IPS DF 6.9 (cell line): ENCODE results near the gene ZNF135.

ENCODE experiments used
- DNase-seq: peaks from one replicate; pipeline ENCODE4 v3.0.0-alpha.2; 2013; ENCODE audit warnings: low read depth, low spot score
- H3K27ac ChIP-seq: one replicate; pipeline ENCODE4 v1.5.1; 2013; ENCODE audit warnings: low read length, control low read depth
- H3K27me3 ChIP-seq: 2 replicates; pipeline ENCODE4 v1.6.1; 2013; ENCODE audit warnings: mild to moderate bottlenecking, low read length; ENCODE audit not compliant: control insufficient read depth, insufficient read depth
- H3K36me3 ChIP-seq: 2 replicates; pipeline ENCODE4 v1.6.1; 2013; ENCODE audit warnings: low read length; ENCODE audit not compliant: control insufficient read depth, insufficient read depth
- H3K4me1 ChIP-seq: 2 replicates; pipeline ENCODE4 v1.6.1; 2013; ENCODE audit warnings: low read length; ENCODE audit not compliant: control insufficient read depth, insufficient read depth
- H3K4me3 ChIP-seq: 2 replicates; pipeline ENCODE4 v1.5.1; 2013; ENCODE audit warnings: mild to moderate bottlenecking, low read length
- H3K9me3 ChIP-seq: 2 replicates; pipeline ENCODE4 v1.6.1; 2013; ENCODE audit warnings: low read length, inconsistent platforms; ENCODE audit not compliant: control insufficient read depth, insufficient read depth
- WGBS: extraction: QIAGEN DNeasy Blood & Tissue Kit; methylation state at CpG from one replicate; pipeline ENCODE4 v1.1.7; 2013; ENCODE audit warnings: mixed read lengths, missing lambda C conversion rate; ENCODE audit not compliant: insufficient read length, insufficient coverage; 5-methylcytosine and 5-hydroxymethylcytosine counted together

ZNF135 gene

DNA sequence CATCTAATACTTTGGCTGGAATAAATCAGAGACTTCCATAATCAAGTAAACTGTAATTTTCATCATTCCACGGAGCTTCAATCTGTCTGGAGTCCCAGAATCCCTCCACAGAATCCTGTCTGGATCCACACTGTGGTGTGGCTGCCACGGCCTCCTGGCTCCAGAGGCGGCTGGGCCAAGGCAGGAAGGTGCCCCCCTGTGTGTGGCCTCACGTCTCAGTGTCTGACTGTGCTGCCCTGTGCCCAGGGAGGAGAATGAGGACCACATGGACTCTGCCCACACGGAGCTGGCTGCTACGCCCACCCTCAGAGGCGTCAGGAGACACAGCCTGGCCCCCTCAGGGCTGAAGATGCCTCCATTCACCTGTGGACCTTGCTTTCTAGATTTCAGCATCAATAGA is 12.2 kb upstream of the ZNF135 start:
- Histone ChIP-seq H3K27ac (no peak overlapping the region), H3K9me3 (peaks cover 5% of the 10 kb centered on the region), H3K36me3 (no peaks in the 10 kb centered on the region), H3K4me1 (no peaks in the 10 kb centered on the region), H3K27me3 (no peaks in the 10 kb centered on the region), H3K4me3 (no peak overlapping the region)
- DNase-seq = no peak
- WGBS = no CpG with 5 or more reads among the region's 7 CpGs

DNA sequence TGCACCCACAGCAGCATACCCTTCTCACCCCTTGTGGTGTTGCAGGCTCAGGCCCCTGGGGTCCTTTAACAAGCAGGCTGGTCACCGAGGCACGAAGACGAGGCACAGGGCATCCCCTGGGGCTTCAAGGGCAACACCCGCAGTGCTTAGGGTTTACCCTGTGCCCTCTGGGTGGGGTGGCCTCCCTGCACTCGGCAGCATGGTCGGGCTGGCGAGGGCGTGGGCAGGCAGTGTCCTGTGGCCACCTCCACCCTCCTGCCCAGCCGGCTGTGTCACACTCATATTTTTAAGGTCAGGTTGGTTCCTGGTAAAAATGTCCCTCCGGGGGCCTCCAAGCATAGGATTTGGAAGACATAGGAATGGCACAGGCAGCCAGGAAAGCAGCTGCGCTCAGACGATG is 11.4 kb upstream of the ZNF135 start:
- no CpG with 5 or more reads among the region's 12 CpGs for WGBS
- Histone ChIP-seq H3K27me3 (no peaks in the 10 kb centered on the region), H3K4me3 (no peak overlapping the region), H3K9me3 (peaks cover 5% of the 10 kb centered on the region), H3K36me3 (no peaks in the 10 kb centered on the region), H3K27ac (no peak overlapping the region), H3K4me1 (no peaks in the 10 kb centered on the region)
- no peak for DNase-seq

DNA sequence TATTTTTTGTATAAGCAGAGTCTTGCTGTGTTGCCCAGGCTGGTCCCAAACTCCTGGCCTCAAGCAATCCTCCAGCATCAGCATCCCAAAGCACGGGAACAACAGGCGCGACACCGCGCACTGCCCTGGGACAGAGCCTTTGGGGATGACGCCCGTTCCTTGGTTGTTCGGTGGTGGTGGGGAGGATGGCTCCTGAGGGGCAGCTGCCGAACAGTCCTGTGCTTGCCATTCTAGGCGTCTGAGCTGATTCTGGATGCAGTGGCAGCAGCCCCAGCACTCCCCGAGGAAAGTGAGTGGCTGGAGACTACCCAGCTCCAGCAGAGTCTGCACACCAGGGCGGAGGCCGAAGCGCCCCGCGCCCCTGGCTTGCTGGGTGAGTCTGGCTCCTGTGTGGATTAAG is 6.8 kb upstream of the ZNF135 start:
- H3K36me3 ChIP-seq = no peaks in the 10 kb centered on the region
- H3K9me3 ChIP-seq = peaks cover 5% of the 10 kb centered on the region
- no CpG with 5 or more reads among the region's 16 CpGs for WGBS
- no peak overlapping the region for H3K27ac ChIP-seq
- no peaks in the 10 kb centered on the region for H3K4me1 ChIP-seq
- no peak for DNase-seq
- H3K27me3 ChIP-seq = no peaks in the 10 kb centered on the region
- no peak overlapping the region for H3K4me3 ChIP-seq

DNA sequence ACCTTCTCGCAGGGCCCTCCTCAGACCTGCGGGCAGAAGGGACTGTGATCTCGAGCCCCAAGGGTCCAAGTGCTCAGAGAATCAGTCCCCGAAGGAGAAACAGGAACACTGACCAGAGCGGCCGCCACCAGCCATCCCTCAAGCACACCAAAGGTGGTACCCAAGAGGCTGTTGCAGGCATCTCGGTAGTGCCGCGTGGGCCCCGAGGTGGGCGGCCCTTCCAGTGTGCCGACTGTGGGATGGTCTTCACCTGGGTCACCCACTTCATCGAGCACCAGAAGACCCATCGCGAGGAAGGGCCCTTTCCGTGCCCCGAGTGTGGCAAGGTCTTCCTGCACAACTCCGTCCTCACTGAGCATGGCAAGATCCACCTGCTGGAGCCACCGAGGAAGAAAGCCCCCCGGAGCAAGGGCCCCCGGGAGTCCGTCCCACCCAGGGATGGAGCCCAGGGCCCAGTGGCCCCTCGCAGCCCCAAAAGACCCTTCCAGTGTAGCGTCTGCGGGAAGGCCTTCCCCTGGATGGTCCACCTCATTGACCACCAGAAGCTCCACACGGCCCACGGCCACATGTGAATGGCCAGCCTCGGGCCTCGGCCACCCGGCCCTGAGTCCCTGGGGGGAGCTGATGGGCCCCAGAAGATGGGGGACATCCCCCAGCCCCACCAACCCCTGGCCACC is 5.5 kb upstream of the ZNF135 start:
- Histone ChIP-seq H3K9me3 (peaks cover 4% of the 10 kb centered on the region), H3K27ac (no peak overlapping the region), H3K27me3 (no peaks in the 10 kb centered on the region), H3K36me3 (no peaks in the 10 kb centered on the region), H3K4me3 (no peak overlapping the region), H3K4me1 (no peaks in the 10 kb centered on the region)
- no CpG with 5 or more reads among the region's 30 CpGs for WGBS
- no peak for DNase-seq

DNA sequence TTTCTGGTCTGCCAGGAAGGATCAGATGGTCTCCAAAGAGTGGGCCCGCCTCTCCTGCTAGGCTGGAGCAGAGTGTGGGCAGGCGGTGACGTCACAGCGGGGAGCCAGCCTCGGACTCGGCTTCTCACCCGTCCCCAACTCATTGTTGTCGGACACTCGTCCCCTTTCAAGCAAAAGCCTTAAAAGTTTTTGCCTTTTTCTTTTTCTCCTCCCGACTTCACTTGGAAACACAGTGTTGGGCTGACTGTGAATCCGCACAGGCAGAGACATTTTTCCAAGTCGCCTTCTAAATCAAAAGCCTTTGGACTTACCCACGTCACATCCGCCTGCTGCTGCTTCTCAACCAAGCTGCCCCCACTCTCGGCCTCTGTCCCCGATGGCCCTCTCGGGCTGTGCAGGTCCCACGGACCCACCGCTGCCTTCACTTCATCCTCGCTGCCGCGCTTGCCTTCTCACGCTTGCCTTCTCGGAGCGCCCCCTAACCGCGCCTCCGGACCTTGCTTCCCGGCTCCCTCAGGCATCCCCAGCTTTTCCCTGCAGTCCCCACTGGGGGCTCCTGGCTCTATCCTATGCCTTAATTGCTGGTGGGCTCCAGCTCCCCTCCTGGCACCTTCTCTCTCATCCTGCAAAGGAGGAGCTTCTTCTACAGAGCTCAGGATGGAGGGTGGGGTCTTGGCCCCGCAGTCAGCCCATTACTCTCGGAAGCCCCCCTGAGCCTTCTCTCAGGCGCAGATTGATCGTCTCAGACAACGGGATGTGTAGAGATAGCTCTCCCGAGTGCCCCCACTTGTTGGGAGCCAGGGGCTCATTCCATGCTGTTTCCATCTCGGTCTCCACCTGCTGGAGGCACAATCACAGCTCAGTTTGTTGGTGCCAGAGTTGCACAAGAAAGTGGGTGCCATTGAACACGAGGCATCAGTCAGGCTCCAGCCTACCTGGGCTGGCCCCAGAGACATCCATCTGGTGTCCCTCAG is 3.9 kb upstream of the ZNF135 start:
- WGBS = no CpG with 5 or more reads among the region's 37 CpGs
- Histone ChIP-seq H3K36me3 (no peaks in the 10 kb centered on the region; the same call in 1 of the 2 replicates), H3K27ac (no peak overlapping the region), H3K27me3 (no peaks in the 10 kb centered on the region), H3K4me1 (no peaks in the 10 kb centered on the region), H3K4me3 (no peak overlapping the region), H3K9me3 (peaks cover 2% of the 10 kb centered on the region)
- DNase-seq = no peak

DNA sequence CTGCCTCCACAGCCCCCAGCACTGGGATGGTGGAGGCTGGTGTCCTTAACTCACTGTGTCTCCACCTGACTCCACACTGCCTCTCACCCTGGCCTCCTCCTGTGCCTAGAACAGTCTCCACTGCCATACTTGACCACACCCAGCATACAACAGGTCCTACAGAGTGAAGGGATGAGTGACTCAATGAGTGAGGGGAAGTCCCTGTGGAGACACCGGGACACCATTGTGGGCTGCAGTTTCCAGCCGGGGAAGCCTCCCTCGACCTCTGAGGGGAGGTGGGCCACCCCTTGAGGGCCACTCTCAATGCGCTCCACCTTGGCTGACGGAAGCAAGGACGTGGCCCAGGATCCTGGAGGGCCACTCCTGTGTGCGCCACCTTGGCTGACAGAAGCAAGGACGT is 2.8 kb upstream of the ZNF135 start:
- no CpG with 5 or more reads among the region's 8 CpGs for WGBS
- no peaks in the 10 kb centered on the region; the same call in 1 of the 2 replicates for H3K36me3 ChIP-seq

DNA sequence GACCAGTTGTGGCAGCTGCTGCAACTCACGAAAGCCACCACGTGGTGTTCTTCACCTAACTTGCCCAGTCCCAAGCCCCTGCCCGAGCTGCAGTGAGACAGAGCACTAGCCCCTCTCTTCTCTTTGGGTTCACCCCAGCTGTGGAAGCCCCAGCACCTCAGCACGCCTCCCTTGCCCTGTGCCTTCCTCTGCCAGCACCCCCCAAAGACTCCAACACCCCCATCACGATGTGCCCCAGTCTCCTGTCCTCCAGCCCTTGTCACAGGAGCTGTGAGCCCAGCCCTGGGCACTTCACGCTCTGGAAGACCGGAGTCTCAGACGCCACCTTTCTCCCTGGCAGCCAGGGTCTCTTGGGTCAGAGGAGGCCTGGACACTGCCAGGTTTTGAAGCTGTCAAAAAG is 2.2 kb upstream of the ZNF135 start:
- Histone ChIP-seq H3K4me3 (no peak overlapping the region), H3K9me3 (no peaks in the 10 kb centered on the region), H3K27me3 (no peaks in the 10 kb centered on the region), H3K27ac (no peak overlapping the region), H3K4me1 (no peaks in the 10 kb centered on the region), H3K36me3 (no peaks in the 10 kb centered on the region; the same call in 1 of the 2 replicates)
- no peak for DNase-seq
- no CpG with 5 or more reads among the region's 8 CpGs for WGBS

More for the DNA sequence above, 2.8 kb upstream of the ZNF135 start:
- Histone ChIP-seq H3K9me3 (peaks cover 2% of the 10 kb centered on the region; the same call in 1 of the 2 replicates), H3K27ac (no peak overlapping the region), H3K4me1 (no peaks in the 10 kb centered on the region), H3K4me3 (no peak overlapping the region), H3K27me3 (no peaks in the 10 kb centered on the region)
- DNase-seq = no peak

DNA sequence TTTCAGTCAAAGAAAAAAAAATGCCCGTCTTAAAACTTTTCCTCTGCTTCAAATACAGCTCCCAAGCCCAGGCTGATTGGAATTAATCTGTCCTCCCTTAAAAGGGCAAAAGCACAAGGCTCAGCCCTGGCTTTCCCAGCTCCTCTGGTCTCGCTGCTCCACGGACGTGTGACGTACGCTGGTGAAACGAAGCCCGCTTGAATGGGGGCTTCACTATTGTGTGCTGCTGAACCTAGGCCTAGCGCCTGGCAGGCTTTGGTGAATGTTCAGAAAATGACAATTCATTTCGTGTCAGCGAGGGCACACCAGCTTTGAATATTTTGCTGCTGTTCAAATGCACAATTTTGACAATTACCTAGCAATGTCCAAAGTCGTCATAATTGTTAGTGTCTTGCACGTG is 615 bp upstream of the ZNF135 start:
- no CpG with 5 or more reads among the region's 13 CpGs for WGBS
- DNase-seq = no peak
- Histone ChIP-seq H3K4me3 (no peak overlapping the region), H3K4me1 (no peaks in the 10 kb centered on the region), H3K36me3 (no peaks in the 10 kb centered on the region; the same call in 1 of the 2 replicates), H3K9me3 (no peaks in the 10 kb centered on the region), H3K27me3 (no peaks in the 10 kb centered on the region), H3K27ac (no peak overlapping the region)

DNA sequence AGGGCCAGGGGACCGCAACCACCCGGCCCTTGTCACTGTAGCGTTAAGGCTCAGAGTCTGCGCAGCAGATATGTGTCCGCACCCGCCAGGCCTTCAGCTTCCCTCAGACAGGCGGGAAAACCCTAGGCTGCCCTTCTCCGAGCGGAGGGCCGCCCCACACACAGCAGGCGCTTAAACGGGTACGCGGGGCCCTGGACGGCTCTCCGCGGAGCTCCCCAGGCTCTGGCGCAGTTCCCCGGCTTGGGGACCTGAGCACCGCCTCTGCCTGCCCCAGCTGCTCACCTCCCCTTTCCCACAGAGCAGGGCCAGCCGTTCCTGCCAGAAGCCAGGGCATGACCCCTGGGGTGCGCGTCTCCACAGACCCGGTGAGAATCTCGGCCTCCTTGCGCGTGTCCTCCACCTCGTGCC is 593 bp downstream of the ZNF135 start:
- Histone ChIP-seq H3K36me3 (no peaks in the 10 kb centered on the region; the same call in 1 of the 2 replicates), H3K27me3 (no peaks in the 10 kb centered on the region), H3K9me3 (peaks cover 2% of the 10 kb centered on the region; the same call in 1 of the 2 replicates), H3K27ac (no peak overlapping the region), H3K4me1 (no peaks in the 10 kb centered on the region), H3K4me3 (no peak overlapping the region; the same call in 1 of the 2 replicates)
- WGBS = no CpG with 5 or more reads among the region's 28 CpGs
- no peak for DNase-seq

DNA sequence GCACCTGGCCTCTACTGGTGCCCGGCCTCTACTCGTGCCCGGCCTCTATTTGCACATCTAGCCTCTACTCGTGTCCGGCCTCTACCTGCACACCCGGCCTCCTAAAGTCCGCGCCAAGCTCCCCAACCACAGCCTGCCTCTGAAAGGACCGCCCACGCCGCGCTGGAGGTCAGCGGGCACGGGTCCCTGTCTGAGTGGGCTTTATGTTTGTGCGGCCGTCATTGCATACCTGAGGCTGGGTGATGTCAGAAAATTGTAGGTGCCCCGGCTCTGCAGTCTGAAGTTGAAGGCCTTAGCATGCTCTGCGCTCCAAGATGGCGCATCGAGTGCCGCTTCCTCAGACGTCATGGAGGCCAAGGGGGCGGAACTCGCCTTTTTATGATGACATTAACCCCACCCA is 1.1 kb downstream of the ZNF135 start:
- Histone ChIP-seq H3K27me3 (no peaks in the 10 kb centered on the region), H3K4me3 (no peak overlapping the region), H3K36me3 (no peaks in the 10 kb centered on the region; the same call in 1 of the 2 replicates), H3K27ac (no peak overlapping the region), H3K4me1 (no peaks in the 10 kb centered on the region), H3K9me3 (peaks cover 2% of the 10 kb centered on the region; the same call in 1 of the 2 replicates)
- DNase-seq = no peak
- WGBS = no CpG with 5 or more reads among the region's 24 CpGs
